PC-3 (cell line): ENCODE data around the gene F2RL3. TPM values are rescaled to one million over a fixed set of nuclear protein-coding genes. Genes with fewer than 3 reads are reported as not detected.

Experiments used
- ATAC-seq: fragments of 200-7000 bp; cut with Tn5 transposase; 2 replicates; pipeline ENCODE4 v1.9.1; 2020; ENCODE audit warnings: mild to moderate bottlenecking, moderate library complexity
- BruUV-seq: library from RNA; stranded (reverse); fragments of 400-500 nt; replicated peaks from 2 replicates; lab custom pipeline; 2021; lab: Mats Ljungman, UMichigan
- CTCF ChIA-PET: fragments of 300-600 bp; sonication (Branson Sonifier 250); formaldehyde crosslinking; loops from one replicate; lab custom pipeline; 2022; ENCODE audit warnings: antibody characterized with exemption; lab: Charles Lee
- POLR2A ChIA-PET: fragments of 300-600 bp; sonication (Branson Sonifier 250); formaldehyde crosslinking; loops from one replicate; lab custom pipeline; 2022; ENCODE audit warnings: antibody characterized with exemption; ENCODE audit not compliant: unreplicated experiment; lab: Charles Lee
- DNase-seq: peaks from one replicate; pipeline ENCODE4 v3.0.0-alpha.2; 2015
- H2AFZ ChIP-seq: fragments of 300-600 bp; sonication (generic); 2 replicates; pipeline ENCODE4 v1.6.0; 2016; ENCODE audit warnings: antibody characterized with exemption, low read length
- H3F3A ChIP-seq: fragments of 300-600 bp; sonication (generic); one replicate; pipeline ENCODE4 v1.6.0; 2017; ENCODE audit warnings: antibody characterized with exemption, low read length, control low read depth, mild to moderate bottlenecking; ENCODE audit not compliant: unreplicated experiment
- H3K27ac ChIP-seq: fragments of 300-600 bp; sonication (generic); 2 replicates; pipeline ENCODE4 v1.5.1; 2016; ENCODE audit warnings: mild to moderate bottlenecking, low read length
- H3K27me3 ChIP-seq: fragments of 300-600 bp; sonication (generic); 2 replicates; pipeline ENCODE4 v1.6.1; 2016; ENCODE audit warnings: low read length, mixed read lengths
- H3K36me3 ChIP-seq: fragments of 300-600 bp; sonication (generic); 2 replicates; pipeline ENCODE4 v1.6.1; 2016; ENCODE audit warnings: low read depth, mixed run types, low read length, mixed read lengths
- H3K4me1 ChIP-seq: fragments of 300-600 bp; sonication (generic); 2 replicates; pipeline ENCODE4 v1.5.1; 2016; ENCODE audit warnings: low read length; ENCODE audit not compliant: insufficient read depth
- H3K4me2 ChIP-seq: fragments of 300-600 bp; sonication (generic); 2 replicates; pipeline ENCODE4 v1.6.0; 2016; ENCODE audit warnings: low read length
- H3K4me3 ChIP-seq: fragments of 300-600 bp; sonication (generic); 2 replicates; pipeline ENCODE4 v1.5.1; 2016; ENCODE audit warnings: mild to moderate bottlenecking, low read length, mixed read lengths
- H3K79me2 ChIP-seq: fragments of 300-600 bp; sonication (generic); 2 replicates; pipeline ENCODE4 v1.6.1; 2017; ENCODE audit warnings: low read length, mixed read lengths
- H3K9ac ChIP-seq: fragments of 300-600 bp; sonication (generic); 2 replicates; pipeline ENCODE4 v1.6.0; 2016; ENCODE audit warnings: mild to moderate bottlenecking, low read length
- H3K9me2 ChIP-seq: fragments of 300-600 bp; sonication (generic); replicated peaks from 2 replicates; pipeline ENCODE4 v1.6.1; 2016; ENCODE audit warnings: mixed run types, low read length, mixed read lengths
- H3K9me3 ChIP-seq: fragments of 300-600 bp; sonication (generic); 2 replicates; pipeline ENCODE4 v1.6.1; 2016; ENCODE audit warnings: low read length, mixed read lengths
- H4K20me1 ChIP-seq: fragments of 300-600 bp; sonication (generic); 2 replicates; pipeline ENCODE4 v1.6.1; 2016; ENCODE audit warnings: low read length, mixed read lengths
- EZH2 ChIP-seq: fragments of 300-600 bp; sonication (generic); IDR thresholded peaks from one replicate; pipeline ENCODE4 v1.6.1; 2017; ENCODE audit warnings: antibody characterized with exemption, mild to moderate bottlenecking, low read length; ENCODE audit not compliant: unreplicated experiment
- EZH2phosphoT487 ChIP-seq: fragments of 300-600 bp; sonication (generic); IDR thresholded peaks from 2 replicates; pipeline ENCODE4 v1.6.1; 2018; ENCODE audit warnings: mild to moderate bottlenecking, antibody characterized with exemption, low read length, borderline replicate concordance
- intact Hi-C: fragments of 100-400 bp; cut with micrococcal nuclease; formaldehyde crosslinking; loops from 2 replicates; pipeline ENCODE4 v1.9.0; 2023
- total RNA-seq: library from RNA; depleted of rRNA; stranded (reverse); fragments of >200 nt; gene quantifications from 2 replicates; pipeline ENCODE4 v1.2.3, GENCODE V29; 2014
- TF ChIP-seq, protein P1 (sequence below): fragments of 300-600 bp; sonication (generic); conservative IDR thresholded peaks from 2 replicates; pipeline ENCODE4 v1.5.1; 2017; ENCODE audit warnings: antibody characterized with exemption, low read depth, mild to moderate bottlenecking, low read length

The F2RL3 gene
- total RNA-seq, 1 experiment from 2014 or later, result 0.07 TPM

DNA sequence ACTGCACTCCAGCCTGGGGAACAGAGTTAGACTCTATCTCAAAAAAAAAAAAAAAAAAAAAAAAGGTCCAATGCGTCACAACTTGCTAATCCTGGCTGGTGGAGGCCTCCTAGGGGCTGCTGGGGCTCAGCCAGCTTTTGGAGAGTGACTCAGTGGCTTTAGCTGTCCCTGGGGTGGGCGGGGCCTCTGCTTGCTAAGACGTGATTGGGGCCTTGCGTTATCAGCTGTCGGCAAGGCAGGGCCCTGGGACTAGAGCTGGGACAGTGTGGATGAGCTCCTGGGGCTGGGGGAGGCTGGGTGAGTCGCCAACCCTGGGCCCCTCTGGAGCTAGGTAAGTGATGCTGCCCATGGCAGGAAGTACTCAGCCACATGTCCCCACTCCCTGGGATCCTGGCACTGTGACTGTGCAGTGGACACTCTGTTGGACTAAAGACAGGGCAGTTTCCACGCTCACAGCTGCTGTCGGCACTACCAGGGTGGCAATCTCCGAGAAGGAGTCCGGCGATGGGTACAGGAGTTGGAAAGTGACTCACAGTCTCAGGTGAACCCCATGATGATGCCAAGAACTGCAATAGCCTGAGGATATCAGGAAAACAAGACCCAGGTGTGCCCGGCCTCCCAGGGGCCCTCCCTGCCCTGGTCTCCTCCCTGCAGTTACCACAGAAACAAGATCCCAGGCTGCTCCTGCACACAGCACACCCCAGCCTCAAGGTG lies 32.2 kb downstream of the F2RL3 start:
- ATAC-seq, result peak; percentile 76
- TF ChIP-seq, protein P1, sequence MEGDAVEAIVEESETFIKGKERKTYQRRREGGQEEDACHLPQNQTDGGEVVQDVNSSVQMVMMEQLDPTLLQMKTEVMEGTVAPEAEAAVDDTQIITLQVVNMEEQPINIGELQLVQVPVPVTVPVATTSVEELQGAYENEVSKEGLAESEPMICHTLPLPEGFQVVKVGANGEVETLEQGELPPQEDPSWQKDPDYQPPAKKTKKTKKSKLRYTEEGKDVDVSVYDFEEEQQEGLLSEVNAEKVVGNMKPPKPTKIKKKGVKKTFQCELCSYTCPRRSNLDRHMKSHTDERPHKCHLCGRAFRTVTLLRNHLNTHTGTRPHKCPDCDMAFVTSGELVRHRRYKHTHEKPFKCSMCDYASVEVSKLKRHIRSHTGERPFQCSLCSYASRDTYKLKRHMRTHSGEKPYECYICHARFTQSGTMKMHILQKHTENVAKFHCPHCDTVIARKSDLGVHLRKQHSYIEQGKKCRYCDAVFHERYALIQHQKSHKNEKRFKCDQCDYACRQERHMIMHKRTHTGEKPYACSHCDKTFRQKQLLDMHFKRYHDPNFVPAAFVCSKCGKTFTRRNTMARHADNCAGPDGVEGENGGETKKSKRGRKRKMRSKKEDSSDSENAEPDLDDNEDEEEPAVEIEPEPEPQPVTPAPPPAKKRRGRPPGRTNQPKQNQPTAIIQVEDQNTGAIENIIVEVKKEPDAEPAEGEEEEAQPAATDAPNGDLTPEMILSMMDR, result no peak
- no peak for TF ChIP-seq EZH2
- TF ChIP-seq EZH2phosphoT487, result no peak
- Histone ChIP-seq H3K79me2 (no peaks in the 10 kb centered on the region), H3K9ac (0 out of 2 replicates have a peak overlapping the region, but pooled peaks have one; percentile 26), H3K4me1 (peaks cover 12% of the 10 kb centered on the region), H3K9me2 (no peaks in the 10 kb centered on the region), H3K36me3 (no peaks in the 10 kb centered on the region), H3K9me3 (no peaks in the 10 kb centered on the region), H3K27ac (peak overlapping the region; percentile 79), H3K4me2 (peak overlapping the region; percentile 72), H3K4me3 (peak overlapping the region; percentile 35; the same call in 1 of the 2 replicates), H2AFZ (peak overlapping the region; percentile 40; the same call in 1 of the 2 replicates), H3K27me3 (no peaks in the 10 kb centered on the region), H3F3A (no peaks in the 10 kb centered on the region), H4K20me1 (no peaks in the 10 kb centered on the region)
- ChIA-PET POLR2A (no interaction called here), CTCF (no interaction called here)
- no TSS peak for BruUV-seq
- intact Hi-C loops, result no loop called here
- DNase-seq, result peak; percentile 90

DNA sequence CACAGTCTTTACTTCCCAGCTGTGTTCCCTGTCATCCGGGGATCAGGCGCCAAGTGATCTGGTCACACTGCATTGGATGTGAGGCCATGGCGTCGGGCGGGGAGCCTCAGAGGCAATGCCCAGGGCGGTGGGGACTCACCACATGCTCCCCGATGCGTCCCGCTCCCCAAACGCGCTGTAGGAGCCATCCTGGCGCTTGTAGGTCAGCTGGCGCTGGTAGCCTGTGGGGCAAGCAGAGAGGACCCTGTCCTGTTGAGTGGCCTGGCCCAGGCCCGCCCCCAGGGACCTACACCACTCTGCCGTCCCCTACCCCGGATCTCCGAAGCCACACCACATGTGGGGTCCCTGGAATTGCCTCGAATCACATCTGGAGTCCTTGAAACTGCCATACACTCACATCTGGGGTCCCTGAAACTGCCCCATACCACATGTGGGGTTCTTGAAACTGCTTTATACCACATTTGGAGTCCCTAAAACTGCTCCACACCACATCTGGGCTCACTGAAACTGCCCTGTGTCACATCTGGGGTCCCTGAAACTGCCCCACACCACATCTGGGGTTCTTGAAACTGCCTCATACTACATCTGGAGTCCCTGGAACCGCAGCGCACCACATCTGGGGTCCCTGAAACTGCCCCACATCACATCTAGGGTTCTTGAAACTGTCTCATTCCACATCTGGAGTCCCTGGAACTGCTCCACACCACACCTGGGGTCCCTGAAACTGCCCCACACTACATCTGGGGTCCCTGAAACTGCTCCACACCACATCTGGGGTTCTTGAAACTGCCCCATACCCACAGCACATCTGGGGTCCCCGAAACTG lies 33.2 kb downstream of the F2RL3 start:
- CTCF ChIA-PET, result no interaction called here

More for the DNA sequence above, 33.2 kb downstream of the F2RL3 start:
- peaks cover 12% of the 10 kb centered on the region for H3K4me1 ChIP-seq
- POLR2A ChIA-PET, result no interaction called here
- no TSS peak for BruUV-seq
- ATAC-seq (no peak), DNase-seq (no peak)
- no peak overlapping the region for H2AFZ ChIP-seq
- no peaks in the 10 kb centered on the region for H3K9me2 ChIP-seq
- H3F3A ChIP-seq, result no peaks in the 10 kb centered on the region
- intact Hi-C loops, result no loop called here
- H3K9ac ChIP-seq, result no peak overlapping the region
- H4K20me1 ChIP-seq, result no peaks in the 10 kb centered on the region
- H3K36me3 ChIP-seq, result no peaks in the 10 kb centered on the region
- no peak overlapping the region for H3K4me2 ChIP-seq
- H3K9me3 ChIP-seq, result no peaks in the 10 kb centered on the region
- no peak overlapping the region for H3K4me3 ChIP-seq
- 0 out of 2 replicates have a peak overlapping the region, but pooled peaks have one; percentile 79 for H3K27ac ChIP-seq
- no peak for TF ChIP-seq EZH2phosphoT487
- no peak for TF ChIP-seq EZH2
- TF ChIP-seq, protein P1, result no peak
- no peaks in the 10 kb centered on the region for H3K79me2 ChIP-seq
- no peaks in the 10 kb centered on the region for H3K27me3 ChIP-seq
